GM12801 (cell line): Measurements from ENCODE around the gene TGFB2.

Source experiments
- TF ChIP-seq, protein P1 (sequence below): IDR thresholded peaks from one replicate; pipeline ENCODE4 v1.5.1; 2011; ENCODE audit warnings: control low read depth; ENCODE audit not compliant: insufficient read length; ENCODE audit errors: extremely low read depth

The TGFB2 gene

DNA sequence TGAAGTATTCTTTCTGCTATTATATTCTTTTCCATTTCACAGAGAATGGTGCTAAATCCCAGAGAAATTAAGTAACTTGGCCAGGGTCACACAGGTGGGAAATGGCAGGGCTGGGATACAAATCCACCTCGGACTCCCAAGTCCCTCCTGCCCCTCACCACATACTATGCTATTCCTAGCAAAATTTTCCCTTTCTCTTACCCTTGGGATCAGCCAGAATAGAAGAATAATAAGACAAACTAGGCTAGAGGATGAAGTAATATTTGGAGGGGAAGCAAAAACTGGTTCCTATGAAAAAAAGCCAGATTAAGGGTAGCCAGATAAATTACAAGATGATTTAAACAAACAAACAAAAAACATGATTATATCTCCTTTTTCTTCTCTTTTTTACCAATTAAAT, 62.5 kb downstream of the TGFB2 start:
- TF ChIP-seq, protein P1, sequence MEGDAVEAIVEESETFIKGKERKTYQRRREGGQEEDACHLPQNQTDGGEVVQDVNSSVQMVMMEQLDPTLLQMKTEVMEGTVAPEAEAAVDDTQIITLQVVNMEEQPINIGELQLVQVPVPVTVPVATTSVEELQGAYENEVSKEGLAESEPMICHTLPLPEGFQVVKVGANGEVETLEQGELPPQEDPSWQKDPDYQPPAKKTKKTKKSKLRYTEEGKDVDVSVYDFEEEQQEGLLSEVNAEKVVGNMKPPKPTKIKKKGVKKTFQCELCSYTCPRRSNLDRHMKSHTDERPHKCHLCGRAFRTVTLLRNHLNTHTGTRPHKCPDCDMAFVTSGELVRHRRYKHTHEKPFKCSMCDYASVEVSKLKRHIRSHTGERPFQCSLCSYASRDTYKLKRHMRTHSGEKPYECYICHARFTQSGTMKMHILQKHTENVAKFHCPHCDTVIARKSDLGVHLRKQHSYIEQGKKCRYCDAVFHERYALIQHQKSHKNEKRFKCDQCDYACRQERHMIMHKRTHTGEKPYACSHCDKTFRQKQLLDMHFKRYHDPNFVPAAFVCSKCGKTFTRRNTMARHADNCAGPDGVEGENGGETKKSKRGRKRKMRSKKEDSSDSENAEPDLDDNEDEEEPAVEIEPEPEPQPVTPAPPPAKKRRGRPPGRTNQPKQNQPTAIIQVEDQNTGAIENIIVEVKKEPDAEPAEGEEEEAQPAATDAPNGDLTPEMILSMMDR = no peak

DNA sequence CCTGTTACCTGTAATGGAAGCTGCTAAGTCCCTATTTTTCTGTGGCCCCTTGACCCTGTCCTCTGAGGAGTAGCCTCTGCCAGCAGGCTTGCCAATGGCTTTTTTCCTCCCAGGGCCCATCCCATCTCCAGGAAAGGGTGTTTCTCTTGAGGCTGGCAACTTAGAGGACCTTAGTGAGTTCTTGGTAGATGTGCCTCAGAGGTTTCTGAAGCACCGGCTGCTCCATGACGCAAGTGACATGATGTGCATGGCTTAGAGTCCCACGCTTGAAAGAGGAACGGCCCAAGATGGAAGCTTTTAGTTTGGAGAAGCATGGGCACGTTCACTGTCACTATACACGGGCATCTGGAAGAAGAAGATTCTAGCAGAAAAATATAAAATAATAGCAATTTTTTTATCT, 63.0 kb downstream of the TGFB2 start:
- TF ChIP-seq, protein P1 = no peak

DNA sequence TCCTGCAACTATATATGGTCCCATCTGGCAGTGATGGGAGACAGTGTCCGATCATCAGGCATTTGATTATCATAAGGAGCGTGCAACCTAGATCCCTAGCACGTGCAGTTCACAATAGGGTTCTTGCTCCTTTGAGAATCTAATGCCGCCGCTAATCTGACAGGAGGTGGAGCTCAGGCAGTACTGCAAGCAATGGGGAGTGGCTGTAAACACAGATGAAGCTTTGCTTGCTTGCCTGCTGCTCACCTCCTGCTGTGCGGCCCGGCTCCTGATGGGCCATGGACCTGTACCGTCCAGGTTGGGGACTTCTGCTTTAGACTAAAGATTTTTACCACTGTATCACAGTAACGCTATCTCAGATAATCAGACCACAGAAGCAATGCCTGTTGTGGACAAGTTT, 63.8 kb downstream of the TGFB2 start:
- TF ChIP-seq, protein P1 = no peak

DNA sequence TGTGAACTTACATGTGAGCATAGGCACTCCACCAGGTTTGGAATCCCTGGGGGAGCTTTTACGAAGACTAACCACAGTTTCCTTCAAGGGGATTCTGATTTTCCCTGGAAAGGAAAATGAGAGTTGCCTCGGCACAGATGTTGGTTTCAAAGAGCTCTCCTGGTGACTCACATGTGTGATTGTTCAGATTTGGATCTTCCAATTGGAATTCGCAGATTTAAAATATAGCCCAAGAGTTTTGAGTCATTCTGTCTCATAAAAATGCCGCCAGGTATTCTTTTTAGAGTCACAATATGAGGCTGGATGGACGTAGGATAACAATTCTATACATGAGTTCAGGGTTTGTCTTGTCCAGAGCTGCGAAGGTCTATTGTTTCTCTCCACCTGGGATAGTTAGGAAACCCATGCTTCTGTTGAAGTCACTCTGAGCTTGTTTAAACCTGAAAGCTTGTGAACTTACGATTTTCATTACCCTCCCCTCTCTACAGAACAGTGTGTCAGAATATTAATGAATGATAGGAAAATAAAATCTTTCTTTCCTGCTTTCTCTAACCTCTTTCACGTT, 64.9 kb downstream of the TGFB2 start:
- TF ChIP-seq, protein P1 = no peak

DNA sequence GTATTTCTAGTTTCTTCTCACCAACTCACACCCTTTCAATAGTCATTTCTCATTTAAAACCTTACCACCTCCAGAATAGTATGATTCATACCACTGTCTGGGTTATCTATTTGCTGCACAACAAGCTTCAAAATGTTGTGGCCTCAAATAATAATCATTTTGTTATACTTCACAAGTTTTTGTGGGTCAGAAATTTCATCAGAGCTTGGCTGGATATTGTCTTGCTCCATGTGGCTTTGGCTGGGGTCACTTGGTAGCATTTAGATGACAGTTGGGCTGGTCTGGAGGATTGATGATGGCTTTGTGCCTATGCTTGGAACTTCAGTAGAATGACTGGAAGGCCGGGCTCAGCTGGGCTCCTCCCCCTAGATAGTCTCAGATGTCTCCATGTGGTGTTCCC, 66.0 kb downstream of the TGFB2 start:
- TF ChIP-seq, protein P1 = no peak

DNA sequence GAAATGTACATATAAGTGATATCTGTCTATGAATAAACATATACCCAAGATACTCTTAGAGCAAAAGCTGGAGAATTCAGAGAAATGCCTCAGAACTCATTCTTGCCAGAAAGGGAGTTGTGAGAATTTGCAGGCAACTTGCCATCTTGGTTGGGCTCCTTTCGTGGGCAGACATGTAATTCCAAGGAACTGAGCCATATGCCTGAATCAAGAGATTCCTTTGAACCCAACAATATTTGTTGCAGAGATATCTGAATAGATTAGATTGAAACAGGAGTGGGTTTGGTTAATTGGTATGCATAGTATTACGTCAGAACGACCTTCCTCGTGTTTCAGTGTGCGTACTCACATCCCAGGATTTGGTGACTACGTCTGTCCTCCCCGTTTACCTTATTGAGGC, 67.0 kb downstream of the TGFB2 start:
- TF ChIP-seq, protein P1 = no peak

DNA sequence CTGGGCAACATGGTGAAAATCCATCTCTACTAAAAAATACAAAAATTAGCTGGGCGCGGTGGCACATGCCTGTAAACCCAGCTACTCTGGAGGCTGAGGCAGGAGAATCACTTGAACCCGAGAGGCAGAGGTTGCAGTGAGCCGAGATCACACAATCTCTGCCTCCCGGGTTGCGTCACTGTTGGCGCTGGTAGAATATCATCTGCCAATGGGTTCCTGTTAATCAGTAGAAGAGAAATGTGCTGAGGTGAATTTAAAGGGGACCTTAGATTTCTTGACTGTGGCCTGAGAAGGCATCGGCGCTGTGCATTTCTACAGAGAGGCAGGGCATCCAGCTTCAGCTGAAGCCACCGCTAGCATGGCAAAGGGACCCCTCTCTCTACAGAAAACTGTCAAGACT, 68.0 kb downstream of the TGFB2 start:
- TF ChIP-seq, protein P1 = no peak
